Glutamatergic neuron (in vitro differentiated cells): Measurements from ENCODE around the gene CLNK. TPM values are rescaled to one million over a fixed set of nuclear protein-coding genes. Genes with fewer than 3 reads are reported as not detected.
A peak's percentile ranks its signal among the peaks of the same experiment; 100 is the strongest.

Experiments
- DNase-seq: peaks from one replicate; pipeline ENCODE4 v3.0.0; 2022
- H3K27ac Mint-ChIP-seq: one replicate; pipeline ENCODE4 v1.8.0; 2020; ENCODE audit warnings: mild to moderate bottlenecking, mixed read lengths, inconsistent platforms; ENCODE audit not compliant: unreplicated experiment
- H3K27me3 Mint-ChIP-seq: one replicate; pipeline ENCODE4 v1.8.0; 2020; ENCODE audit warnings: mild to moderate bottlenecking, moderate library complexity, mixed read lengths, inconsistent platforms; ENCODE audit not compliant: unreplicated experiment
- H3K36me3 Mint-ChIP-seq: one replicate; pipeline ENCODE4 v1.8.0; 2020; ENCODE audit warnings: mild to moderate bottlenecking, mixed read lengths, inconsistent platforms; ENCODE audit not compliant: unreplicated experiment
- H3K4me1 Mint-ChIP-seq: one replicate; pipeline ENCODE4 v1.8.0; 2020; ENCODE audit warnings: mild to moderate bottlenecking, low read depth, mixed read lengths, inconsistent platforms; ENCODE audit not compliant: unreplicated experiment
- H3K4me3 Mint-ChIP-seq: one replicate; pipeline ENCODE4 v1.8.0; 2020; ENCODE audit warnings: mild to moderate bottlenecking, mixed read lengths, inconsistent platforms; ENCODE audit not compliant: unreplicated experiment
- H3K9me3 Mint-ChIP-seq: one replicate; pipeline ENCODE4 v1.8.0; 2020; ENCODE audit warnings: mild to moderate bottlenecking, moderate library complexity, mixed read lengths, inconsistent platforms; ENCODE audit not compliant: unreplicated experiment
- total RNA-seq: library from RNA; stranded (reverse); fragmentation: NEBNext Ultra II Directional; extraction: Animal tissue kit (Norgen Biotek cat#: 25700); gene quantifications from one replicate; pipeline ENCODE4 v1.2.1, GENCODE V29; 2021; ENCODE audit not compliant: unreplicated experiment
- TF ChIP-seq, protein P1 (sequence below): fragments of 200-600 bp; sonication (generic); IDR thresholded peaks from one replicate; pipeline ENCODE4 v1.5.0; 2021; ENCODE audit not compliant: partially characterized antibody, unreplicated experiment

The CLNK gene
- total RNA-seq, 1 donor from 2014 or later: not detected

DNA sequence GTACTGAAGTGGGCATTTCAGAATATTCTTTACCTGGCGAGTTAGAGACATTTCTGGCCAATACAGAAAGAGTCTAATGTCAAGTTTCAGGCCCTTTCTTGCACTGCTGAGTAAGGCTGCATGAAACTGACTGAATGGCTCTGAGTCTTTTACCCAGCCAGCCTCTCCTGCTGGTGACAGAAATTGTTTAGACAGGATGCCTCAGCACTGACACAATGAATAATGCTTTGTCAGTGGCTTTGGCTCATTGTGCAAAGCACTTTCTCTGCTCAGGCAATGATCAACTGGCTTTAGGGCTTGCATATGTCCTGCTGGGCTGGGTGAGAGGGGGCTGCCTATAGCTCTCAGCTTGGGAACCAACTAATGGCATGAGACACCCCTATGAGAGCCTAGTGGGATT lies 45.5 kb downstream of the CLNK start:
- no peaks in the 10 kb centered on the region for H3K9me3 Mint-ChIP-seq
- DNase-seq: no peak

DNA sequence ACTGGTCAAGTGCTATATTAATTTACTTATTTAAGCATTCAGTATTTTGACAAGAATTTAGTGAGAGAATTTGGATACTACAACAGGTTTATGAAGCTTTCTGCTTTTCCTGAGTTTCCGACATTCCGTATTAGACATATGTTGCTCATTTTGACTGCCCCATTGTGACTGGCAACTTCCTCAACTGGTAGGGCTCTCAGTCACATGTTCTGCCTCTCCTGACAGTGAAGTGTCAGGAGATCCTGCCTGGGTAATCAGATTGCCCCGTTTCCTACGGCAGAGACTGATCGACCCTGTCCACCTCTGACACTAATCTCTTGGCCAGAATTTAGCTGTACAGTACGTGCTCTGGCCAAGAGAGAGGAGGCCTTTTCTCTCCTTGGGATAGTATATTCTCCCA lies 49.5 kb downstream of the CLNK start:
- no peaks in the 10 kb centered on the region for H3K27me3 Mint-ChIP-seq
- H3K4me1 Mint-ChIP-seq: no peaks in the 10 kb centered on the region
- H3K9me3 Mint-ChIP-seq: no peaks in the 10 kb centered on the region
- TF ChIP-seq, protein P1, sequence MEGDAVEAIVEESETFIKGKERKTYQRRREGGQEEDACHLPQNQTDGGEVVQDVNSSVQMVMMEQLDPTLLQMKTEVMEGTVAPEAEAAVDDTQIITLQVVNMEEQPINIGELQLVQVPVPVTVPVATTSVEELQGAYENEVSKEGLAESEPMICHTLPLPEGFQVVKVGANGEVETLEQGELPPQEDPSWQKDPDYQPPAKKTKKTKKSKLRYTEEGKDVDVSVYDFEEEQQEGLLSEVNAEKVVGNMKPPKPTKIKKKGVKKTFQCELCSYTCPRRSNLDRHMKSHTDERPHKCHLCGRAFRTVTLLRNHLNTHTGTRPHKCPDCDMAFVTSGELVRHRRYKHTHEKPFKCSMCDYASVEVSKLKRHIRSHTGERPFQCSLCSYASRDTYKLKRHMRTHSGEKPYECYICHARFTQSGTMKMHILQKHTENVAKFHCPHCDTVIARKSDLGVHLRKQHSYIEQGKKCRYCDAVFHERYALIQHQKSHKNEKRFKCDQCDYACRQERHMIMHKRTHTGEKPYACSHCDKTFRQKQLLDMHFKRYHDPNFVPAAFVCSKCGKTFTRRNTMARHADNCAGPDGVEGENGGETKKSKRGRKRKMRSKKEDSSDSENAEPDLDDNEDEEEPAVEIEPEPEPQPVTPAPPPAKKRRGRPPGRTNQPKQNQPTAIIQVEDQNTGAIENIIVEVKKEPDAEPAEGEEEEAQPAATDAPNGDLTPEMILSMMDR: no peak
- no peaks in the 10 kb centered on the region for H3K36me3 Mint-ChIP-seq
- H3K4me3 Mint-ChIP-seq: no peak overlapping the region
- DNase-seq: no peak
- H3K27ac Mint-ChIP-seq: no peak overlapping the region

More for the DNA sequence above, 45.5 kb downstream of the CLNK start:
- Mint-ChIP-seq H3K36me3 (no peaks in the 10 kb centered on the region), H3K4me3 (no peak overlapping the region), H3K4me1 (no peaks in the 10 kb centered on the region), H3K27ac (no peak overlapping the region), H3K27me3 (no peaks in the 10 kb centered on the region)
- TF ChIP-seq, protein P1: no peak

DNA sequence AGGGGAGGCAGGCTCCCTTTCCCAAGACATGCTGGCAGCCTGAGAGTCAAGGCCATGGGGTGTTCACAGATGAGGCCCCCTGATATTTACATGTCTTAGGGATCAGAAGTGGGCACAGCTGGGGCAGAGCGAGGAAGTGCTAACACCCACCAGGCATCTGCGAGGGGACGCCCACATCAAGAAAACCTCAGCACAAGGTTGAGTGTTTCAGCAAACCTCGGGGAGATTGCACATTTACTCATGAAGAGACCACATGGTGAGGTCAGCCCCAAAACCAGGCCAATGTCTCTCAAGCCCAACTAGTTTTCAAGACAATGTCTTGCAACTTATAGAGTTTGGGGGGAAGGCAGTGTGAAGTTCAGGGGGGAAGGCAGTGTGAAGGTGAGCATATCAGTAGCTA lies 55.2 kb downstream of the CLNK start:
- no peak overlapping the region for H3K4me3 Mint-ChIP-seq
- H3K36me3 Mint-ChIP-seq: no peaks in the 10 kb centered on the region
- H3K4me1 Mint-ChIP-seq: peaks cover 3% of the 10 kb centered on the region
- no peaks in the 10 kb centered on the region for H3K27me3 Mint-ChIP-seq
- no peak overlapping the region for H3K27ac Mint-ChIP-seq
- H3K9me3 Mint-ChIP-seq: no peaks in the 10 kb centered on the region
- no peak for DNase-seq
- TF ChIP-seq, protein P1: no peak

DNA sequence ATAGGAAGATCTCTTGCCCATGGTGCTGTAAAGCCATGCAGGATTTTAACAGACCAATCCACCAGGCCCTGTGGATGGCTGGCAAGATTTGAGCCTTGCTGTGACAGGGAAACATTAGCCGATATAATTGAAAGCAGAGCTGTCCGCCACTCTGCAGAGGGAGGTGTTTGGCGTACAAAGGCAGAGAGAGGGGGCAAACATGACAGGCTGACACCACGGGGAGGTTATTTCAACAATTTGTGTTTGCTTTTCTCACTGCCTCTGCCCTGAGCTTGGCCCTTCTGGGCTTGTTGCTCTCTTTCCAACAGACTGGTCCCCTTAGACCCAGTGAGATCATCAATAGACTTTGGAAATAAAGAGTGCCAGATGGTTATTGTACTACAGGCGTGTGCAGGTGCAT lies 59.4 kb downstream of the CLNK start:
- Mint-ChIP-seq H3K9me3 (no peaks in the 10 kb centered on the region), H3K36me3 (no peaks in the 10 kb centered on the region), H3K27me3 (no peaks in the 10 kb centered on the region), H3K4me1 (peaks cover 3% of the 10 kb centered on the region), H3K4me3 (peak overlapping the region; percentile 2), H3K27ac (peak overlapping the region; percentile 65)
- DNase-seq: no peak
- TF ChIP-seq, protein P1: no peak

DNA sequence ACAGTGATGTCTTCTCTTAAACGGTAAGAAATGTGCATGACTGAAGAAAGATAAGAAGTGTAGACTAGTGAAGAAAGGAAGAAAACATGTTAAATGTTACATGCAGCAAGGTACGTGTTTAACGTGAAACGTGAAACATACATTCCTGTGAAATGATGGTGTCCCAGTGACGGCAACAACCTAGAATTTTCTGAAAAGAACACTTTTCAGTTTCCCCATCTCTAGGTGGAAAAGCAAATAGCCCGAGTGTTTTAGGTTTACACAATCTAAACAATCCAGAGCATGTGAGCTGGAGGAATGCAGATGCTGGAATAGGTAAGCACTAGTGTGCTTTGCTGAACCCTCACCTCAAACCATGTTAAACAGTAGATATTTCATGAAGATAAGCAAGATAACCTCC lies 60.7 kb downstream of the CLNK start:
- TF ChIP-seq, protein P1: no peak
- H3K36me3 Mint-ChIP-seq: no peaks in the 10 kb centered on the region
- H3K4me3 Mint-ChIP-seq: no peak overlapping the region
- no peaks in the 10 kb centered on the region for H3K27me3 Mint-ChIP-seq
- peaks cover 3% of the 10 kb centered on the region for H3K4me1 Mint-ChIP-seq
- H3K9me3 Mint-ChIP-seq: no peaks in the 10 kb centered on the region
- H3K27ac Mint-ChIP-seq: no peak overlapping the region
- DNase-seq: no peak
